ENCODE results near the gene USPL1.

DNA sequence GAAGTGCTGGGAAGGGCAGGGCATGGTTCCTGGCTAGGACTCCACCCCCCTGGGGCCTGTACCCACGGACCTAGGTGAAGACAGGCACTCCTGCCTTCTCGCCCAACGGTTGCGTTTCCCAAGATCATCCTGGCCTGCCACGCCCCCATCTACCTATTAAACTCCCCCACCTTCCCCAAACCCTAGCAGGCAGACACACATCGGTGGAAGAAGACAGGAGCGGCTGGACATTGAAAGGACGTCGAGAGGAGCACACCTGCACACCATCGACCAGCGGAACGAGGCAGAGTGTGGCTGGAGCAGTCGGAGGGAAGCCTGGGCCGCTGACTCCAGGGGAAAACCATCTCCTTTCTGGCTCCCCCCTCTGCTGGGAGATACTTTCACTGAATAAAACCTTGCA, 72.0 kb downstream of the USPL1 start:
- TF ChIP-seq, protein P1, sequence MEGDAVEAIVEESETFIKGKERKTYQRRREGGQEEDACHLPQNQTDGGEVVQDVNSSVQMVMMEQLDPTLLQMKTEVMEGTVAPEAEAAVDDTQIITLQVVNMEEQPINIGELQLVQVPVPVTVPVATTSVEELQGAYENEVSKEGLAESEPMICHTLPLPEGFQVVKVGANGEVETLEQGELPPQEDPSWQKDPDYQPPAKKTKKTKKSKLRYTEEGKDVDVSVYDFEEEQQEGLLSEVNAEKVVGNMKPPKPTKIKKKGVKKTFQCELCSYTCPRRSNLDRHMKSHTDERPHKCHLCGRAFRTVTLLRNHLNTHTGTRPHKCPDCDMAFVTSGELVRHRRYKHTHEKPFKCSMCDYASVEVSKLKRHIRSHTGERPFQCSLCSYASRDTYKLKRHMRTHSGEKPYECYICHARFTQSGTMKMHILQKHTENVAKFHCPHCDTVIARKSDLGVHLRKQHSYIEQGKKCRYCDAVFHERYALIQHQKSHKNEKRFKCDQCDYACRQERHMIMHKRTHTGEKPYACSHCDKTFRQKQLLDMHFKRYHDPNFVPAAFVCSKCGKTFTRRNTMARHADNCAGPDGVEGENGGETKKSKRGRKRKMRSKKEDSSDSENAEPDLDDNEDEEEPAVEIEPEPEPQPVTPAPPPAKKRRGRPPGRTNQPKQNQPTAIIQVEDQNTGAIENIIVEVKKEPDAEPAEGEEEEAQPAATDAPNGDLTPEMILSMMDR (IDR thresholded peaks at IDR 0.05), result no peak
- TF ChIP-seq, protein P2, sequence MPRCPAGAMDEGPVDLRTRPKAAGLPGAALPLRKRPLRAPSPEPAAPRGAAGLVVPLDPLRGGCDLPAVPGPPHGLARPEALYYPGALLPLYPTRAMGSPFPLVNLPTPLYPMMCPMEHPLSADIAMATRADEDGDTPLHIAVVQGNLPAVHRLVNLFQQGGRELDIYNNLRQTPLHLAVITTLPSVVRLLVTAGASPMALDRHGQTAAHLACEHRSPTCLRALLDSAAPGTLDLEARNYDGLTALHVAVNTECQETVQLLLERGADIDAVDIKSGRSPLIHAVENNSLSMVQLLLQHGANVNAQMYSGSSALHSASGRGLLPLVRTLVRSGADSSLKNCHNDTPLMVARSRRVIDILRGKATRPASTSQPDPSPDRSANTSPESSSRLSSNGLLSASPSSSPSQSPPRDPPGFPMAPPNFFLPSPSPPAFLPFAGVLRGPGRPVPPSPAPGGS (IDR thresholded peaks at IDR 0.05), result no peak

Data from A549 (cell line).